Measurements from ENCODE around the gene SELENOO. TPM values are rescaled to one million over a fixed set of nuclear protein-coding genes. Genes with fewer than 3 reads are reported as not detected.
A peak's percentile ranks its signal among the peaks of the same experiment; 100 is the strongest.

The SELENOO gene
- total RNA-seq, 1 experiment from 2014 or later = 19.0 TPM

GRCh38 chr22:50192436-50193204 lies 8.2 kb upstream of the SELENOO start:
- no peak overlapping the region for H2BK120ac ChIP-seq (ENCODE audit: low read depth, low read length, poor library complexity, severe bottlenecking)
- no peak overlapping the region for H3T11ph ChIP-seq (ENCODE audit: low read length)
- H3K79me2 ChIP-seq (ENCODE audit: insufficient read depth, low read length) = no peaks in the 10 kb centered on the region; the same call in 1 of the 2 replicates
- H3K27ac ChIP-seq (ENCODE audit: insufficient read length, low read depth, low read length) = no peak overlapping the region
- H3K56ac ChIP-seq (ENCODE audit: insufficient read length, low read depth, low read length) = no peak overlapping the region
- H4K8ac ChIP-seq (replicated peaks; ENCODE audit: insufficient read length, low read depth, low read length) = no peak overlapping the region
- TF ChIP-seq CTCF (conservative IDR thresholded peaks at IDR 0.05) = no peak
- H3K18ac ChIP-seq (ENCODE audit: insufficient read length, low read depth, low read length) = no peak overlapping the region
- H3K4me1 Mint-ChIP-seq = peaks cover 4 to 17% of the 10 kb centered on the region in 2 experiments; a peak in 3 of 4 replicates
- H3K27ac Mint-ChIP-seq = peak overlapping the region in 2 of 3 experiments; percentile 5 to 57; a peak in 2 of 7 replicates
- no peak overlapping the region for H2BK5ac ChIP-seq (ENCODE audit: insufficient read length, low read length)
- no CpG with 5 or more reads among the region's 25 CpGs for WGBS (ENCODE audit: extremely low coverage, insufficient read length, low lambda C conversion rate)
- H3K4me2 ChIP-seq (ENCODE audit: insufficient read depth, insufficient read length, low read length) = no peak overlapping the region
- no peaks in the 10 kb centered on the region for H3K27me3 Mint-ChIP-seq (ENCODE audit: low read depth)
- no peak overlapping the region for H2AK5ac ChIP-seq (ENCODE audit: insufficient read length, low read length)
- H3K79me1 ChIP-seq (ENCODE audit: insufficient read depth, low read depth, low read length, poor library complexity, severe bottlenecking) = no peaks in the 10 kb centered on the region
- H2BK12ac ChIP-seq (ENCODE audit: insufficient read length, low read depth, low read length) = no peak overlapping the region
- H3K36me3 Mint-ChIP-seq (ENCODE audit: insufficient read depth in 1 of 3, low read depth in 3 of 3) = peaks cover 4 to 17% (median 7%) of the 10 kb centered on the region in 3 experiments
- H4K5ac ChIP-seq (ENCODE audit: insufficient read length, low read depth, low read length) = no peak overlapping the region
- no peak overlapping the region for H3K14ac ChIP-seq (ENCODE audit: insufficient read depth, low read length)
- H3K27me3 ChIP-seq (ENCODE audit: insufficient read depth, low read length) = no peaks in the 10 kb centered on the region
- H4K91ac ChIP-seq (ENCODE audit: insufficient read length, low read depth, low read length) = no peak overlapping the region
- H2BK15ac ChIP-seq (ENCODE audit: low read depth, low read length) = no peak overlapping the region
- H2AFZ ChIP-seq (ENCODE audit: low read length) = no peak overlapping the region
- no peak overlapping the region for H3K9ac ChIP-seq (ENCODE audit: extremely low read depth, insufficient read length, low read length)
- no peaks in the 10 kb centered on the region for H3K4me1 ChIP-seq (ENCODE audit: insufficient read depth, low read length)
- no peaks in the 10 kb centered on the region for H3K23me2 ChIP-seq (ENCODE audit: insufficient read length, low read depth, low read length, poor library complexity, severe bottlenecking)
- no peak overlapping the region for H2BK20ac ChIP-seq (ENCODE audit: low read depth, low read length, poor library complexity, severe bottlenecking)
- no peaks in the 10 kb centered on the region for H3K9me3 Mint-ChIP-seq
- no peaks in the 10 kb centered on the region for H3K9me3 ChIP-seq (ENCODE audit: control insufficient read depth, low read depth, low read length)
- DNase-seq = no peak
- H3K4ac ChIP-seq (ENCODE audit: low read depth, low read length) = no peak overlapping the region
- H4K20me1 ChIP-seq (ENCODE audit: control insufficient read depth, insufficient read depth, insufficient read length) = no peaks in the 10 kb centered on the region
- no peak overlapping the region for H3K23ac ChIP-seq (ENCODE audit: insufficient read length, low read depth, low read length)
- H3K4me3 Mint-ChIP-seq = no peak overlapping the region

Measured in H9 (cell line).